AG08396 (cell line): ENCODE data around the gene STEAP2.
A peak's percentile ranks its signal among the peaks of the same experiment; 100 is the strongest.
"Not testable (repeated sequence)": the region's sequence is repeated elsewhere in the genome, so short reads cannot be mapped to it uniquely, and the experiment has no call there.

ENCODE experiments used
- DNase-seq: peaks from one replicate; pipeline ENCODE4 v3.0.0; 2012; ENCODE audit warnings: low spot score, mixed read lengths

STEAP2 gene

GRCh38 chr7:90238022-90238421 is 26.5 kb downstream of the STEAP2 start:
- no peak for DNase-seq

GRCh38 chr7:90238583-90238982 is 27.0 kb downstream of the STEAP2 start:
- no peak for DNase-seq

DNA sequence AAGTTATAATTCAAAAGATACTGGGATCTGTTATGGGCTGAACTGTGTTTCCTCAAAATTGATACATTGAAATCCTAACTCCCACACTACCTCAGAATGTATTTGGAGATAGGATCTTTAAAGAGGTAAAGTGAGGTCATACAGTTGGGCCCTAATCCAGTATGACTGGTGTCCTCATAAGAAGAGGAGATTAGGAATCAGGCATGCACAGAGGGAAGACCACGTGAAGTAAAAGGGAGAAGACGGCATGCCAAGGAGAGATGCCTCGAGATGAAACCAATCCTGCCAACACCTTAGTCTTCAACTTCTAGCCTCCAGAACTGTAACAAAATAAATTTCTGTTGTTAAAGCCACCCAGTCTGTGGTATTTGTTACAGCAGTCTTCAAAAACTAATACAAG is 27.5 kb downstream of the STEAP2 start:
- DNase-seq: no peak

DNA sequence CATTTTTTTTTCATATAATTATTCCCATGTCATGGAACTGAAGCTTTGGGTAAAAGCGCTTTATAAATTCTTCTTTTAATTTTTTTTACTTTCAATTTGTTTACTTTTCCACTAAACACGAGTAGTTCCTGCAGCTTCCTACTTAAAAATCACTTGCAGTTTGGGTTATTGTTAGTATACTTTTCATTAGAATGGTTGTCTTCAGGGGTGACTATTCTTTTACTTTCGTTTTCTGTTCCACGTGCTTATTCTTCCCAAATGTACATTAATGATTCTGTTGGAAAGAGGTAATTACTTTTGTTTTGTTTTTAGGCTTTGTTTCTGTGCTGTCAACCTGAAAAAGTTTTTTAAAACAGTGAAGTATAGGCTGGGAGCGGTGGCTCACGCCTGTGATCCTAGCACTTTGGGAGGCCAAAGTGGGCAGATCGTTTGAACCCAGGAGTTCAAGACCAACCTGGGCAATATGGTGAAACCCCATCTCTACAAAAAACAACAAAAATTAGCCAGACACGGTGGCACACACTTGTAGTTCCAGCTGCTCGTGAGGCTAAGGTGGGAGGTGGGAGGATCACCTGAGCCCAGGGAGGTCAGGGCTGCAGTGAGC is 28.2 kb downstream of the STEAP2 start:
- no peak for DNase-seq

DNA sequence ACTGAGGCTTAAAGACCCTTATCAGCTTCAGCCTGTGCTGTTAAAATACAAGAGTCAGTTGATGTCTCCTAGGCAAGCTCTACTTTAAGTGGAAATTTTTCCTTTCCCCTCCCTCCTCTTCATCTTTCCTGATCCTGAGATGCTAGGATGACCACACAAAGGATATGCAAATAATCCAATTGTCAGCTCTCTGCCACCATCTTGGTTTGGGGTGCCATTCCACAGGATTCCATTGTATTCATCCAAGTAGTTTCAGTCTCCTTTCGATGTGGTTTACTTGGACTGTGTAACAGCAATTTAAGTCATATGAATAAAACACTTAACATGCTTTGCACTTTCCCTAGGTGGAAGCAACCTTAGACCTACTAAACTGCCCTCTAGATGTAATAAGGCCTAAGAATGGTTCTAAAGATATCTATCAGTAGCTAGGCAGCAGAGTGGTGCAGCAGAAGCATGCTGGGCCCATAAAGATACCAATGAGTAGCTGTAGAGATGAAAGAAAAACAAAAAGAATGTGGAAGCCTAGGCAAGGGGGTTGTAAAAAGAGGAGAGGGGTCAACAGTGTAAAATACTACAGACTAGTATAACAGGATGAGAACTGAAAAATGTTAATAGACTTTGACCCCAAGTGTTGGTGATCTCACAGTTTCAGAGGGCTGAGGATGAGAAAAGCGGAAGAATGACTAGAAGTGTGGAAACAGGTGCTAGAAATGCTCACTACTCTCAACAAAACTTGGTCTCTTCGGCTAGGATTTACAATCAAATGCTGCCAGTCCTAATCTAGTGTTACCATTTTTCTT is 31.0 kb downstream of the STEAP2 start:
- no peak for DNase-seq

DNA sequence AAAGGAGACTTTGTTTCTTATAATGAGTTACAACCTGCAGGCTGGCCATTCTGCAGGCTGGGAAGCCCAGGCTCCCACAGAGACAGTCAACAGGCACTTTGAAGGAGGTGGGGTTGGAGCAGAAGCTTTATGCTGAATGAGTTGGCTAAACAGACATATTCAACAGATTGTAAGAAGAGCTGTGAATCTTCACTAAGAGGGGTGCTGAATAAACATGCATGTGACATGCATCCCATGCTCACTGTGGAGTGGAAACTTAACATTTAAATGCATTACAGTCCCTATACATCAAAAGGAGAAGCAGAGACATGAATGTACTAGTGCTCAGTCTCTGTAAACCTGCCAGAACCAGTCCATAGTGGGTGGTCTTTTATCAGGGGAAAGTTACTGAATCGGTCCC is 32.0 kb downstream of the STEAP2 start:
- DNase-seq: no peak

DNA sequence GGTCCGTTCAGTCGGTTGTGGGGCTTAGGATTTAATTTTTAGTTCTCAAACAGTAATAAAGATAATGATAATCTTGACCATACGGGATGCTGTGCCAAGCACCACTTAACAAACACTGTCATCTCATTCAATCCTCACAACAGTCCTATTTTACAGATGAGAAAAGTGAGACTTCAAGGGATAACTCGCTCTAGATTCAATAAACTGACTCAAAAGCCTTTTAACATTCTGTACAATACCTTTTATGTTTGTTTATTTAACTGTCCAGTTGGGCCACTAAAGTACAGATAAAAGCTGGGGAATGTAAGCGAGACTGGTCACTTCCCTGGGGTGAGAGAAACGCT is 33.0 kb downstream of the STEAP2 start:
- no peak for DNase-seq

DNA sequence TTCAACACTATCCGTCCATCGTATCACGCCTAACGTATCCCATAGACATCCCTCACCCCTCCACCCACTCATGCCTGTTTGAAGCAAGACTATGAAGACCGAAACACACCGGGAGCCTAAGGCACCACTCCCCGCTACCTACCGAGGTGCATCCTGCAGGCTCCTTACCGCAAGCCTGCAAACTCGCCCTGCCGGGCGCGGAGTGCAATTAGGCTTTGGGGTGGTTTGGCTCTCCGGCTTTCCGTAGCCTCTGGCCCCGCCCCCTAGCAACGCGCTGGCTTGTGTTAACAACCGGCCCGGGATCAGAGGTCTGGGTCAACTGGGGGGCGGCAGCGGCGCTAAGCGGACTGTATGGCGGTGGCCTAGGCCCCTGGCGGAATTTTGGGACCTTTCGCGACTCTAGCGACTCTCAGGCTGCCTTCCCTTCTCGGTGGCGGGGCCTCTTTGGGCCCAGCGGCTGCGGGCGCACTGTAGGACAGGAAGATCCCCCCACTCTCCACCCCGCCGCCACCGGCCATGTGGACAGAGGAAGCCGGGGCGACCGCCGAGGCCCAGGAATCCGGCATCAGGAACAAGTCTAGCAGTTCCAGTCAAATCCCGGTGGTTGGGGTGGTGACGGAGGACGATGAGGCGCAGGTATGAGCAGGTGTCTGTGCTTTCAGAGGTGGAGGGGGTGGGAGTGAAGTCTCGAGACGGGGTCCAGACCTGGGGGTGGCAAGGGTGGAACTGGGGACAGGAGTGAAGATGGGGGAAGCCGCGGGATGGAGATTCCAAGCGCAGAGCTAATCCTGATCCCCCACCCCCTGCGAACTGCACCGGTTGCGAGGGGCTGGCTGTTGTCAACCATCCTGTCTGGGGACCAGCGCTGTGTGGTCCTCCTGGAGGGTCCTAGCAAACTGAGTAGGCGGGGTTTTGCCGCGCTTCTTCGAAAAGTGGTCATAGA is 33.6 kb downstream of the STEAP2 start, which contains the start of gene CFAP69:
TSS of gene CFAP69 (plus strand) at position 266 of the 943 bp plus-strand sequence. CDS start at position 517, 251 bp downstream.
- DNase-seq: peak; percentile 89

- DNase-seq: peak; percentile 4
Measured at GRCh38 chr7:90246171-90246570, 34.6 kb downstream of the STEAP2 start.

DNA sequence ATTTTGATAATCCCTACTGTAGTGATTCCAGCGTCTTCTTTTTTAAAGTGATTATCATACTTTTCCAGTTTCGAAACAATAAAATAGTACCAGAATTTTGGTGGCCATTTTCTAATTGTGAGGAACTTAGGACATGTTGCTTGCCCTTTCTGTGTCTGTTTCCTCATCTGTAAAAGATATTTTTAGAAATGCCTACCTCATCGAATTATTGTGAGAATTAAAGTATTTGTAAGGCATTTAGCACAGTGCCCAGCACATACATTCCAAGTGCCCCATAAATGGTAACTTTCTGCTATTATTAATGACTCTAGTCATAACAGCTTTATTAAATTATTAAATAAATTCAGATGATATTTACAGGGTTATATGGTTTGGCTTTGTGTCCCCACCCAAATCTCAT is 37.2 kb downstream of the STEAP2 start:
- DNase-seq: no peak

DNA sequence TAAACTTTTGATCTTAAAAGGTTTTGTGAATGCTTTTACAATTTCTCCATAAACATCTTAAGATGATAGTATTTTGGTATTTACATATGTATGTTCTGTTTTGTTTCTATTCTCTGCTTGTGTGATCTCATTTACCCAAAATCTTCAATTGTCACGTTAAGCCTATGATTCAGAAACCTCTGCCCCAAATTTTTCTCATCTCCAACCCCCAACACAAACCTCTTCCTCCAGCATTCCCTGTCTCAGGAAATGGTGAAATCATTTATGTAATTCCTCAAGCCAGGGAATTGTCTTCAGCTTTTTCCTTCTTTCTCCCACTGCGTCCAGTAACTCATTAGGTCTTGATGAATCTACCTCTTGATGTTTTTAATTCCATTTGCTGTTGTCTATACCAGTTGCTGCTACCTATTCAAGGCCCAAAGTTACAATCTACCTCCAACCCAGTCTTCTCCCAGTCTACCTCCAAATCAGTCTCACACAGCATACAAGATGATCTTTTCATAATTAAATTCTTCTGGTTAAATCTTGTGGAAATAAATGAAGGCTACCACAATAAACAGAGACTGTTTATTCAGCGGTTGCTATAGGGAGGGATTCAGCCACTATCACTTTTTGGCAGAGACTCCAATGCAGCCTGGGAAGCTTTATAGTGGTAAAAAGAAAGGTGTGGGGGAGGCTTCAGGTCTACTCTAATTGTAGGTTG is 39.2 kb downstream of the STEAP2 start:
- DNase-seq: peak; percentile 18

GRCh38 chr7:90251304-90251635 is 39.7 kb downstream of the STEAP2 start:
- peak; percentile 10 for DNase-seq

DNA sequence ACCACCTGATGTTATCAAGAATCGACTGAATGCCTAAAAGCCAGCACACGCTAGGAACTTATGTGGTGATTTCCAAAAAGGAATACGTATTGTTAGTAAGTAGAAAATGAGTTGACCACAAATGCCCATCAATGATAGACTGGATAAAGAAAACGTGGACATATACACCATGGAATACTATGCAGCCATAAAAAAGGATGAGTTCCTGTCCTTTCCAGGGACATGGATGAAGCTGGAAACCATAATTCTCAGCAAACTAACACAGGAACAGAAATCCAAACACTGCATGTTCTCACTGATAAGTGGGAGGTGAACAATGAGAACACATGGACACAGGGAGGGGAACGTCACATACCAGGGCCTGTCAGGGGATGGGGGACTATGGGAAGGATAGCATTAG is 44.5 kb downstream of the STEAP2 start:
- DNase-seq: not testable (repeated sequence)

GRCh38 chr7:90256778-90257177 is 45.2 kb downstream of the STEAP2 start:
- DNase-seq: no peak

- no peak for DNase-seq
Measured at GRCh38 chr7:90261441-90261840, 49.9 kb downstream of the STEAP2 start.

- DNase-seq: peak; percentile 15
Measured at GRCh38 chr7:90262438-90262837, 50.9 kb downstream of the STEAP2 start.

- peak; percentile 4 for DNase-seq
Measured at GRCh38 chr7:90266808-90267207, 55.3 kb downstream of the STEAP2 start.

GRCh38 chr7:90267263-90267858 is 55.8 kb downstream of the STEAP2 start:
- DNase-seq: no peak

GRCh38 chr7:90269163-90269562 is 57.6 kb downstream of the STEAP2 start:
- no peak for DNase-seq

DNA sequence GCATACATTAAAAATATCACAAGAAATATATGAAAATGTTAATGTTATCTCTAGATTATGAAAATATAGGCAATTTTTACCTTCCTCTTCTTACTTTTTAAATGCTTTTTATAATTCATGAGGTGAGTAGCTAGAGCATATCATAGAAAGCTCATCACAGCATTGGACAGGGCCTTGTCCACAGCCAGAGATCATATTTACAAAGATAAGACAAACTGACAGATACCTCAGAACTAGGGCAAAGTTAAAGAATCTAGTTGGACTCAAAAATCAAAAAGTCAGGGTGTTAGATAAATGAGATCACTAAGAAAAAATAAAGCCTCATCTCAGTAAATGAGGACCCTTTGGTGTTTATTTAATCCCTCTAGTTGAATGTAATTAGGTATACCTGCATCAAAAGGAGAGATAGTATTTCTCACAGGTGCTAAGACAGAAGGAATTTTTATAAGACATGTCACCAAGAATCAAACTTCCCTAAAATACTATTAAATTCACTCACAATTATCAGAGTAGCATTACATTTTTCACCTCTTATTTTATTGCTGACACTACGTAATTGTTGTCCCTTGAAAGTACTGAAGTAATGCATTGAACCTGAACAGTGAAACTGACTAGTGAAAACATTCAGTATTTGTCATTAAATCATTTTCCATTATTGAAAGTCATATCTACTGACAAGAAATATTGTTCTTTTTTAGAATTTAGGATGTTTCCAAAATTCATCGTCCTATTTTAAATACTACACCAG is 59.1 kb downstream of the STEAP2 start:
- no peak for DNase-seq

DNA sequence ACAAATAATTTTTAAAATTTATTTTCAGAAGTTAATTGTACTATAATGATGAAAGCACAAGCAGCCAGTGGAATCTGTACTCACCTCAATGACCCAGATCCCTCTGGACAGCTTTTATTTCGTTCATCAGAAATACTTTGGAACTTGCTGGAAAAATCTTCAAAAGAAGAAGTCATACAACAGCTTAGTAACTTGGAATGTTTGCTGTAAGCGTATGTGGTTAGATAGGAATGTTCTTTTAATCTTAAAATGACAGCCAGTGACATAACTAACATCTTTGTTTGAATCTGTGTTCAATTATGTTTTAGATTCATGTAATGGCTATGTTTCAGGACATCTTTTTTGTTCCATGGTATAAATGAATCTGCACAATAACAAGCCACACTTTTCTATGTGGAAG is 60.2 kb downstream of the STEAP2 start:
- peak; percentile 27 for DNase-seq
